Hepatocyte (in vitro differentiated cells): Measurements from ENCODE around the gene INO80. TPM values are rescaled to one million over a fixed set of nuclear protein-coding genes. Genes with fewer than 3 reads are reported as not detected.

Experiments
- DNase-seq: peaks from one replicate; pipeline ENCODE4 v3.0.0-alpha.2; 2016; ENCODE audit warnings: low spot score
- H2AFZ ChIP-seq: fragments of 200-600 bp; sonication (generic); 2 replicates; pipeline ENCODE4 v1.6.0; 2016; ENCODE audit warnings: antibody characterized with exemption, mild to moderate bottlenecking
- H3K27ac ChIP-seq: fragments of 200-600 bp; sonication (generic); 2 replicates; pipeline ENCODE4 v1.5.1; 2016; ENCODE audit warnings: mild to moderate bottlenecking
- H3K27me3 ChIP-seq: fragments of 200-600 bp; sonication (generic); 2 replicates; pipeline ENCODE4 v1.6.1; 2016
- H3K36me3 ChIP-seq: fragments of 200-600 bp; sonication (generic); replicated peaks from 2 replicates; pipeline ENCODE4 v1.5.1; 2016; ENCODE audit warnings: low read depth; ENCODE audit not compliant: insufficient read depth
- H3K4me1 ChIP-seq: fragments of 200-600 bp; sonication (generic); 2 replicates; pipeline ENCODE4 v1.5.1; 2016; ENCODE audit warnings: mild to moderate bottlenecking, moderate library complexity; ENCODE audit not compliant: insufficient read depth
- H3K4me2 ChIP-seq: fragments of 200-600 bp; sonication (generic); 2 replicates; pipeline ENCODE4 v1.6.0; 2016
- H3K4me3 ChIP-seq: fragments of 200-600 bp; sonication (generic); 2 replicates; pipeline ENCODE4 v1.5.1; 2016; ENCODE audit warnings: mild to moderate bottlenecking
- H3K79me2 ChIP-seq: fragments of 200-600 bp; sonication (generic); 2 replicates; pipeline ENCODE4 v1.6.0; 2017; ENCODE audit warnings: mild to moderate bottlenecking
- H3K9me2 ChIP-seq: fragments of 200-600 bp; sonication (generic); replicated peaks from 2 replicates; pipeline ENCODE4 v1.6.0; 2017; ENCODE audit warnings: mild to moderate bottlenecking; ENCODE audit not compliant: insufficient read depth
- H3K9me3 ChIP-seq: fragments of 200-600 bp; sonication (generic); 2 replicates; pipeline ENCODE4 v1.5.1; 2016; ENCODE audit warnings: low read depth, mild to moderate bottlenecking
- H4K20me1 ChIP-seq: fragments of 200-600 bp; sonication (generic); 2 replicates; pipeline ENCODE4 v1.6.0; 2016; ENCODE audit warnings: mild to moderate bottlenecking; ENCODE audit not compliant: insufficient read depth, poor library complexity, severe bottlenecking
- EZH2 ChIP-seq: fragments of 200-600 bp; sonication (generic); IDR thresholded peaks from 2 replicates; pipeline ENCODE4 v1.6.1; 2016; ENCODE audit warnings: antibody characterized with exemption, mild to moderate bottlenecking, borderline replicate concordance
- EZH2phosphoT487 ChIP-seq: fragments of 200-600 bp; sonication (generic); IDR thresholded peaks from one replicate; pipeline ENCODE4 v1.6.1; 2018; ENCODE audit warnings: antibody characterized with exemption, mild to moderate bottlenecking, low read depth, moderate library complexity; ENCODE audit not compliant: unreplicated experiment, severe bottlenecking
- WGBS: methylation state at CpG from one replicate; pipeline ENCODE4 v1.1.6; 2016; ENCODE audit warnings: low lambda C conversion rate; ENCODE audit errors: missing lambda C conversion rate; 5-methylcytosine and 5-hydroxymethylcytosine counted together
- polyA plus RNA-seq: library from polyadenylated mRNA; unstranded; fragments of >200 nt; fragmentation: Nextera tagmentation; extraction: Ambion mirVana; gene quantifications from 2 replicates; pipeline ENCODE4 v1.2.1, GENCODE V29; 2016
- total RNA-seq: library from RNA; depleted of rRNA; stranded (reverse); fragments of >200 nt; gene quantifications from 2 replicates; pipeline ENCODE4 v1.2.3, GENCODE V29; 2014
- TF ChIP-seq, protein P1 (sequence below): fragments of 200-600 bp; sonication (generic); IDR thresholded peaks from 2 replicates; pipeline ENCODE4 v1.5.1; 2016; ENCODE audit warnings: antibody characterized with exemption, mild to moderate bottlenecking; ENCODE audit not compliant: poor library complexity

INO80 gene
- total and polyA plus RNA-seq, 2 experiments from 2014 or later, result 4.5 to 15.5 TPM

DNA sequence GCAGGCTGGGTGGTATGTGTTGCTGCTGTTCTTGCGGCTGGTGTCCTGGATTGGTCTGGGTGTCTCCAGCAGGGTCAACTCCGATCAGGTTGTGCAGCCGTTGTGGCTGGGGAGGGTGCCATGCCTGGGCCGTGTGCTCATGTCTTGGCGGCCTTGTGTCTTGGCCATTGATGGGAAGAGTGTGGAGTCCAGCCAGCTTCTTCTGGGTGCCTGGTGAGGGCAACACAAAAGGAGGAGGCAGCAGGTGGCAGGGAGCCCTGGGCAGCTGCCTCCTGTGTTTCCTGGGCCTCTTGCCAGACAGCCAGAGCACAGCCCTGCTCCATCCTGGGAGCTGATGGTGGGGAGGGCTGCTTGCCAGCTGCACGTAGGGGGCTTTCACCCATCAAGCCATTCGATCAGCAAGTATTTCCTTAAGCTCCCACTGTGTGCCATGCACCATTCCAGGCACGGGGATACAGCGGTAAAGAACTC, 158.5 kb downstream of the INO80 start:
- H3K4me3 ChIP-seq, result no peak overlapping the region
- no peak overlapping the region for H3K4me2 ChIP-seq
- TF ChIP-seq EZH2, result no peak
- TF ChIP-seq, protein P1, sequence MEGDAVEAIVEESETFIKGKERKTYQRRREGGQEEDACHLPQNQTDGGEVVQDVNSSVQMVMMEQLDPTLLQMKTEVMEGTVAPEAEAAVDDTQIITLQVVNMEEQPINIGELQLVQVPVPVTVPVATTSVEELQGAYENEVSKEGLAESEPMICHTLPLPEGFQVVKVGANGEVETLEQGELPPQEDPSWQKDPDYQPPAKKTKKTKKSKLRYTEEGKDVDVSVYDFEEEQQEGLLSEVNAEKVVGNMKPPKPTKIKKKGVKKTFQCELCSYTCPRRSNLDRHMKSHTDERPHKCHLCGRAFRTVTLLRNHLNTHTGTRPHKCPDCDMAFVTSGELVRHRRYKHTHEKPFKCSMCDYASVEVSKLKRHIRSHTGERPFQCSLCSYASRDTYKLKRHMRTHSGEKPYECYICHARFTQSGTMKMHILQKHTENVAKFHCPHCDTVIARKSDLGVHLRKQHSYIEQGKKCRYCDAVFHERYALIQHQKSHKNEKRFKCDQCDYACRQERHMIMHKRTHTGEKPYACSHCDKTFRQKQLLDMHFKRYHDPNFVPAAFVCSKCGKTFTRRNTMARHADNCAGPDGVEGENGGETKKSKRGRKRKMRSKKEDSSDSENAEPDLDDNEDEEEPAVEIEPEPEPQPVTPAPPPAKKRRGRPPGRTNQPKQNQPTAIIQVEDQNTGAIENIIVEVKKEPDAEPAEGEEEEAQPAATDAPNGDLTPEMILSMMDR, result no peak
- TF ChIP-seq EZH2phosphoT487, result no peak
- H3K9me2 ChIP-seq, result no peaks in the 10 kb centered on the region
- no peak overlapping the region for H2AFZ ChIP-seq
- DNase-seq, result no peak
- no peaks in the 10 kb centered on the region for H3K36me3 ChIP-seq
- H3K27me3 ChIP-seq, result no peaks in the 10 kb centered on the region
- peaks cover 17% of the 10 kb centered on the region for H3K79me2 ChIP-seq
- WGBS, result 89% methylated on average over 9 of the region's 9 CpGs
- peaks cover 3% of the 10 kb centered on the region for H3K4me1 ChIP-seq
- no peaks in the 10 kb centered on the region for H3K9me3 ChIP-seq
- no peak overlapping the region for H3K27ac ChIP-seq
- H4K20me1 ChIP-seq, result peaks cover 24% of the 10 kb centered on the region

DNA sequence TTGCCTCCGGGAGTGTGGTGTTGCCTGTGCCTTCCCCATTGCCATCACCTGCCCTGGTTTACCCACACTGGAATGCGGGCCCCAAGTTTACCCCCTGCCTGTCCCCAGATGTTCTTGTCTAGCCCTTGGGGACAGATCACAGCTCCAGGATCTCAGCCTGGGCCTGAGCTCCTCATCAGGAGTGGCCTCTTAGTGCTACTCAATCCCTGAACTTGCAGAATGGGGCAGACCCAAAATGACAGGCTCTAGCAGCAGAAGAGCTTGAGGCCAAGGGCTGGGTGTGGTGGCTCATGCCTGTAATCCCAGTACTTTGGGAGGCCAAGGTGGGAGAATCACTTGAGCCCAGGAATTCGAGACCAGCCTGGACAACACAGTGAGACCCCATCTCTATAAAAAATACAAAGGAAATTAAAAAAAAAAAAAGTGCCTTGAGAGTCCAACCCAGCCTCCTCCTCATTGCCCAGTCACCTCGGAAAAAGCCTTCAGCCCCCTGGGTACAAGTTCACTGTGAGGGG, 159.0 kb downstream of the INO80 start:
- DNase-seq, result no peak
- TF ChIP-seq EZH2 (no peak), EZH2phosphoT487 (no peak)
- TF ChIP-seq, protein P1, result no peak
- H3K27ac ChIP-seq, result no peak overlapping the region
- H3K4me3 ChIP-seq, result no peak overlapping the region
- H4K20me1 ChIP-seq, result peaks cover 24% of the 10 kb centered on the region
- H3K79me2 ChIP-seq, result peaks cover 17% of the 10 kb centered on the region
- H3K4me2 ChIP-seq, result no peak overlapping the region
- H3K36me3 ChIP-seq, result no peaks in the 10 kb centered on the region
- no peaks in the 10 kb centered on the region for H3K9me2 ChIP-seq
- H3K9me3 ChIP-seq, result no peaks in the 10 kb centered on the region
- no peaks in the 10 kb centered on the region for H3K27me3 ChIP-seq
- peaks cover 8% of the 10 kb centered on the region for H3K4me1 ChIP-seq
- H2AFZ ChIP-seq, result no peak overlapping the region
- WGBS, result 83% methylated on average over 3 of the region's 4 CpGs

DNA sequence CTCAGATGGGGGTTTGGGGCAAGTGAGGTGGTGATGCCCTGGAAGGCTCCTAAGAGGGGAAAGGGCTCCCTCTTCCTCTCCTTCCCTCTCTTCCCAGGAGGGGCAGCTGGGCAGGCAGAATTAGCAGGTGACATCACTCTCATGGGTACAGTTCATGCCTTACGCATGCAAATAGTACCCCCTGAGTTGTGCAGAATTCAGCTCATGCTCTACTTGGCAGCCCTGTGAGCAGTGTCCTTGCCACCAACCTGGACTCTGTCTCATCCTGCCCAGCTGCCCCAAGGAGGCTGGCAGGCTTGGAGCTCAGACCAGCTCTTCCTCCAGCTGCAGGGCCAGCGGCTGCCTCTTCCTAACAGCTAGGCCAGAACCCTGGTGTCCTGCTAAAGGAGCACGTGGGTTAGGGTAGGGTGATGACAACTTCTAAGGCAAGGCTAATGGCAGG, 159.5 kb downstream of the INO80 start:
- Histone ChIP-seq H3K9me3 (no peaks in the 10 kb centered on the region), H3K27me3 (no peaks in the 10 kb centered on the region), H3K36me3 (no peaks in the 10 kb centered on the region), H3K4me2 (no peak overlapping the region), H4K20me1 (peaks cover 24% of the 10 kb centered on the region), H3K4me3 (no peak overlapping the region), H3K9me2 (no peaks in the 10 kb centered on the region), H3K79me2 (peaks cover 17% of the 10 kb centered on the region), H3K4me1 (peaks cover 10% of the 10 kb centered on the region), H3K27ac (no peak overlapping the region), H2AFZ (no peak overlapping the region)
- TF ChIP-seq EZH2 (no peak), EZH2phosphoT487 (no peak)
- TF ChIP-seq, protein P1, result no peak
- no peak for DNase-seq
- WGBS, result 89% methylated on average over 3 of the region's 3 CpGs
